ENCODE measurements around the gene AUTS2.
"Not testable (repeated sequence)": the region's sequence is repeated elsewhere in the genome, so short reads cannot be mapped to it uniquely, and the experiment has no call there.

Gene AUTS2

DNA sequence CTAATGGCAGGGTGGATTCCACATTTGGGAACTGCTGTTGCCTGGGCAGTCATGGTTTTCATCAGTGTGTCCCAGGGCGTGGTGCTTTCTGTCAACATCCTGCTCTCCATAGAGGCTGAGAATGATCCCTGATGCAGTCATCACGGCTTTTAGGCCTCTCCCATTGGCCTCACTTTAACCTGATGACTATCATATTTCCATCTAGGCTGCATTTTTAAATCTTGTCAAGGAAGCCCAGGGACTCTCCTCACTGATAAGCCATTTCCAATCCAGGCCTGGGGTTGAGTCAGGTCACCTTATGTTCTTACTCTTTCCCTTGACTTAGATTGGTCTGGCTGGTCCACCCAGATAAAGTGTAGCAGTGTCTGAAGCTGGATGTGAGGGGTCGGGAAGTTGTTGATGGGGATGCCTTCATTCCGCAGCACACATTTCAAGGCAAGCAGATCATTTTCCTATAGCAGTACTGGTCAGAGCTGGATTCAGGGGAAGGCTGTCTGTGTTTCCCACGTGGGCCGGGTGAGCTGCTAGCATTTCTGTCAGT, 177.0 kb downstream of the AUTS2 start:
- Histone ChIP-seq H3K4me1 (ENCODE audit: control insufficient read depth in 2 of 2, insufficient read depth in 2 of 2, low read length in 2 of 2) (no peaks in the 10 kb centered on the region), H3K27me3 (ENCODE audit: control insufficient read depth in 2 of 2, insufficient read depth in 2 of 2, low read length in 2 of 2) (no peaks in the 10 kb centered on the region), H3K9me3 (ENCODE audit: control insufficient read depth in 2 of 2, low read length in 2 of 2) (no peaks in the 10 kb centered on the region), H3K9ac (ENCODE audit: low read depth in 1 of 2, low read length in 2 of 2) (no peak overlapping the region), H3K27ac (ENCODE audit: low read depth in 2 of 2, low read length in 2 of 2) (no peak overlapping the region), H3K36me3 (ENCODE audit: control insufficient read depth in 2 of 2, insufficient read depth in 2 of 2, low read length in 2 of 2) (no peaks in the 10 kb centered on the region), H3K4me3 (ENCODE audit: low read length in 2 of 2) (no peak overlapping the region)

GRCh38 chr7:69776611-69777010, 178.3 kb downstream of the AUTS2 start:
- no peaks in the 10 kb centered on the region for H3K27me3 ChIP-seq (ENCODE audit: control insufficient read depth in 2 of 2, insufficient read depth in 2 of 2, low read length in 2 of 2)
- no peak overlapping the region for H3K9ac ChIP-seq (ENCODE audit: low read depth in 1 of 2, low read length in 2 of 2)
- H3K36me3 ChIP-seq (ENCODE audit: control insufficient read depth in 2 of 2, insufficient read depth in 2 of 2, low read length in 2 of 2), result no peaks in the 10 kb centered on the region
- H3K4me3 ChIP-seq (ENCODE audit: low read length in 2 of 2), result no peak overlapping the region
- H3K27ac ChIP-seq (ENCODE audit: low read depth in 2 of 2, low read length in 2 of 2), result no peak overlapping the region
- H3K9me3 ChIP-seq (ENCODE audit: control insufficient read depth in 2 of 2, low read length in 2 of 2), result no peaks in the 10 kb centered on the region
- H3K4me1 ChIP-seq (ENCODE audit: control insufficient read depth in 2 of 2, insufficient read depth in 2 of 2, low read length in 2 of 2), result no peaks in the 10 kb centered on the region

DNA sequence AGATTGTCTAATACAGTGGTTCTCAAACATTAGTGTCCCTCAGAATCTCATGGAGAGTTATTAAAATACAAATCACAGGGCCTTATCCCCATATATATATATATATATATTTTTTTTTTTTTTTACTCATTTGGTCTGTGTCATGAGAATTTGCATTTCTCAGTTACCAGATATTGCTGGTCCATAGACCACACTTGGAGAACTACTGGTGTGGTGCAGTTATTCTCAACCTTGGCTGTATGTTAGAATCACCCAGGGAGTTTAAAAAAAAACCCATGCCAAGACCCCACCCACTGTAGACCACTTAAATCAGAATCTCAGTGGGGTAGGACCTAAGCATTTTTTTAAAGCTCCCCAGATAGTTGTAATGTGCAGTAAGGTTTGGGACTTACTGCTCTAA, 179.9 kb downstream of the AUTS2 start:
- no peaks in the 10 kb centered on the region for H3K9me3 ChIP-seq (ENCODE audit: control insufficient read depth in 2 of 2, low read length in 2 of 2)
- no peak overlapping the region for H3K4me3 ChIP-seq (ENCODE audit: low read length in 2 of 2)
- H3K36me3 ChIP-seq (ENCODE audit: control insufficient read depth in 2 of 2, insufficient read depth in 2 of 2, low read length in 2 of 2), result no peaks in the 10 kb centered on the region
- H3K27ac ChIP-seq (ENCODE audit: low read depth in 2 of 2, low read length in 2 of 2), result no peak overlapping the region
- H3K4me1 ChIP-seq (ENCODE audit: control insufficient read depth in 2 of 2, insufficient read depth in 2 of 2, low read length in 2 of 2), result no peaks in the 10 kb centered on the region
- no peak overlapping the region for H3K9ac ChIP-seq (ENCODE audit: low read depth in 1 of 2, low read length in 2 of 2)
- no peaks in the 10 kb centered on the region for H3K27me3 ChIP-seq (ENCODE audit: control insufficient read depth in 2 of 2, insufficient read depth in 2 of 2, low read length in 2 of 2)

- H3K27me3 ChIP-seq (ENCODE audit: control insufficient read depth in 2 of 2, insufficient read depth in 2 of 2, low read length in 2 of 2), result no peaks in the 10 kb centered on the region
- H3K36me3 ChIP-seq (ENCODE audit: control insufficient read depth in 2 of 2, insufficient read depth in 2 of 2, low read length in 2 of 2), result no peaks in the 10 kb centered on the region
- no peaks in the 10 kb centered on the region for H3K9me3 ChIP-seq (ENCODE audit: control insufficient read depth in 2 of 2, low read length in 2 of 2)
- H3K9ac ChIP-seq (ENCODE audit: low read depth in 1 of 2, low read length in 2 of 2), result no peak overlapping the region
- H3K4me1 ChIP-seq (ENCODE audit: control insufficient read depth in 2 of 2, insufficient read depth in 2 of 2, low read length in 2 of 2), result no peaks in the 10 kb centered on the region
- H3K27ac ChIP-seq (ENCODE audit: low read depth in 2 of 2, low read length in 2 of 2), result no peak overlapping the region
- H3K4me3 ChIP-seq (ENCODE audit: low read length in 2 of 2), result no peak overlapping the region
Measured at GRCh38 chr7:69780379-69780778, 182.1 kb downstream of the AUTS2 start.

- H3K27ac ChIP-seq (ENCODE audit: low read depth in 2 of 2, low read length in 2 of 2), result no peak overlapping the region
- H3K36me3 ChIP-seq (ENCODE audit: control insufficient read depth in 2 of 2, insufficient read depth in 2 of 2, low read length in 2 of 2), result no peaks in the 10 kb centered on the region
- H3K27me3 ChIP-seq (ENCODE audit: control insufficient read depth in 2 of 2, insufficient read depth in 2 of 2, low read length in 2 of 2), result no peaks in the 10 kb centered on the region
- no peaks in the 10 kb centered on the region for H3K9me3 ChIP-seq (ENCODE audit: control insufficient read depth in 2 of 2, low read length in 2 of 2)
- H3K4me1 ChIP-seq (ENCODE audit: control insufficient read depth in 2 of 2, insufficient read depth in 2 of 2, low read length in 2 of 2), result no peaks in the 10 kb centered on the region
- H3K9ac ChIP-seq (ENCODE audit: low read depth in 1 of 2, low read length in 2 of 2), result no peak overlapping the region
- H3K4me3 ChIP-seq (ENCODE audit: low read length in 2 of 2), result no peak overlapping the region
Measured at GRCh38 chr7:69781412-69781846, 183.2 kb downstream of the AUTS2 start.

GRCh38 chr7:69782917-69783684, 184.8 kb downstream of the AUTS2 start:
- Histone ChIP-seq H3K9ac (ENCODE audit: low read depth in 1 of 2, low read length in 2 of 2) (no peak overlapping the region), H3K9me3 (ENCODE audit: control insufficient read depth in 2 of 2, low read length in 2 of 2) (no peaks in the 10 kb centered on the region), H3K36me3 (ENCODE audit: control insufficient read depth in 2 of 2, insufficient read depth in 2 of 2, low read length in 2 of 2) (no peaks in the 10 kb centered on the region), H3K4me1 (ENCODE audit: control insufficient read depth in 2 of 2, insufficient read depth in 2 of 2, low read length in 2 of 2) (no peaks in the 10 kb centered on the region), H3K27ac (ENCODE audit: low read depth in 2 of 2, low read length in 2 of 2) (no peak overlapping the region), H3K27me3 (ENCODE audit: control insufficient read depth in 2 of 2, insufficient read depth in 2 of 2, low read length in 2 of 2) (no peaks in the 10 kb centered on the region), H3K4me3 (ENCODE audit: low read length in 2 of 2) (no peak overlapping the region)

DNA sequence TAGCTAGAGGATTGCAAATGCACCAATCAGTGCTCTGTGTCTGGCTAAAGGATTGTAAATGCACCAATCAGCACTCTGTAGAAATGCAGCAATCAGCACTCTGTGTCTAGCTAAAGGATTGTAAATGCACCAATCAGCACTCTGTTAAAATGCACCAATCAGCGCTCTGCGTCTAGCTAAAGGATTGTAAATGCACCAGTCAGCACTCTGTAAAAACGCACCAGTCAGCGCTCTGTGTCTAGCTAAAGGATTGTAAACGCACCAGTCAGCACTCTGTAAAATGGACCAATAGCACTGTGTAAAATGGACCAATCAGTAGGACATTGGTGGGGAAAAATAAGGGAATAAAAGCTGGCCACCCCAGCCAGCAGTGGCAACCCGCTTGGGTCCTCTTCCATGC, 187.9 kb downstream of the AUTS2 start:
- not testable (repeated sequence) for H3K36me3 ChIP-seq (ENCODE audit: control insufficient read depth in 2 of 2, insufficient read depth in 2 of 2, low read length in 2 of 2)

DNA sequence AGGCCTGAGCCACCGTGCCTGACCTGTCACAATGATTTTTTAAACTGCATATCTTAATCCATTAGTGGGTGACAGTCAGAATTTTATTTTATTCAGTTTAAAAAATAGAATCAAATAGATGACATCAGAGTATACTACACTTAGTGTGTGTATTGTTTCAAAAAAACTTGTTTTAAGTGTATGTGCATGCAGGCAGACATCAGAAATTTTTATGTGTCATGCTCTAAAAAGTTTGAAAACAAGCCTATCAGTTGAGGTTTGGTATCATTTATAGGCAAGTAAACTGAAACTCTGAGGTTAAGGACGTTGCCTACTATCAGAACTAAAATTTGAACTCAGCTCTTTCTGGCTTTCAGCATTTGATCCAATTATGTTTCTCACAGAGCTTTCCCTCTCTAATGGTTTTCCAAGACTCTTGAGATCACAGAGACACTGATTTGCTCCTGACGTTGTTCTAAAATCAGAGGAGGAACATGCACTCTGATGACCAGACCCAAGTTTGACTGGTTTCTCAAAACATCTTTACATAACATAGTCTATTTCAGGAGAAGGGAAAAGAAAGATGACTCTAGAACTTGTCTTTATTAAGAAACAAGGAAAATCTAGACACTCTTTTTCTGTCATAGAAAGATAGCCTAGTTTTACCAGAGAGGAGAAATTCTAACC, 188.6 kb downstream of the AUTS2 start:
- Histone ChIP-seq H3K9me3 (ENCODE audit: control insufficient read depth in 2 of 2, low read length in 2 of 2) (no peaks in the 10 kb centered on the region), H3K4me3 (ENCODE audit: low read length in 2 of 2) (no peak overlapping the region), H3K4me1 (ENCODE audit: control insufficient read depth in 2 of 2, insufficient read depth in 2 of 2, low read length in 2 of 2) (no peaks in the 10 kb centered on the region), H3K9ac (ENCODE audit: low read depth in 1 of 2, low read length in 2 of 2) (no peak overlapping the region), H3K27me3 (ENCODE audit: control insufficient read depth in 2 of 2, insufficient read depth in 2 of 2, low read length in 2 of 2) (no peaks in the 10 kb centered on the region), H3K36me3 (ENCODE audit: control insufficient read depth in 2 of 2, insufficient read depth in 2 of 2, low read length in 2 of 2) (no peaks in the 10 kb centered on the region), H3K27ac (ENCODE audit: low read depth in 2 of 2, low read length in 2 of 2) (no peak overlapping the region)

More for the DNA sequence above, 187.9 kb downstream of the AUTS2 start:
- not testable (repeated sequence) for H3K9ac ChIP-seq (ENCODE audit: low read depth in 1 of 2, low read length in 2 of 2); H3K4me1 ChIP-seq (ENCODE audit: control insufficient read depth in 2 of 2, insufficient read depth in 2 of 2, low read length in 2 of 2); H3K27me3 ChIP-seq (ENCODE audit: control insufficient read depth in 2 of 2, insufficient read depth in 2 of 2, low read length in 2 of 2); H3K27ac ChIP-seq (ENCODE audit: low read depth in 2 of 2, low read length in 2 of 2); H3K9me3 ChIP-seq (ENCODE audit: control insufficient read depth in 2 of 2, low read length in 2 of 2); H3K4me3 ChIP-seq (ENCODE audit: low read length in 2 of 2)

DNA sequence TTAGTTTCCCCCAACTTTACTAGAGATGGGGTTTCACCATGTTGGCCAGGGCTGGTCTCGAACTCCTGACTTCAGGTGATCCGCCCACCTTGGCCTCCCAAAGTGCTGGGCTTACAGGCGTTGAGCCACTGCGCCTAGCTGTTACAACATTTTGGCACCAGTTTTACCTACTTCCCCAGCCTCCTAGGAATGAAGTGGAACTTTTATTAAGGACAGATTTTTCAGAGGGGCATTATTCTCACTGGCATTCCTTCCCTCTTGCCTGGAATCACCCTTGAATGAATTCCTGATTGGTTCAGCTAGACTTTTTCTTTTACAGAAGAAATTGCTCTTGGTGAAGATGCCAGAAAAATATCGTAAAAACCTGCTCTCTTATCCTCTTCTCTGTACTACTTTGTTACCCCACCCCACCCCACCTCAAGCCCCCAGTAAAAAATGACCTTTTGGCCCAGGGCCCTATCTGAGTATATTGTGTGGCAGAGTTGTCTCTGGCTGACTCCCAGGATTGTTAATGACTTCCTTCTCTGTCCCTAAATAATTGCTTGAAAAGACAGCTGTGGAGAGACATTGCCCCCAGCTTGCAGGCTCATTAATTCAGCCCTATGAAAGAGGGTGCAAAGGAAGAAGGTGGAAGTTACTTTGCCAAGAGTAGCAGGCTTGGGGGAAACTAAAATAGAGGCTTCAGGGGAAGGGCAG, 189.6 kb downstream of the AUTS2 start:
- no peaks in the 10 kb centered on the region for H3K4me1 ChIP-seq (ENCODE audit: control insufficient read depth in 2 of 2, insufficient read depth in 2 of 2, low read length in 2 of 2)
- H3K9me3 ChIP-seq (ENCODE audit: control insufficient read depth in 2 of 2, low read length in 2 of 2), result no peaks in the 10 kb centered on the region
- H3K4me3 ChIP-seq (ENCODE audit: low read length in 2 of 2), result no peak overlapping the region
- H3K36me3 ChIP-seq (ENCODE audit: control insufficient read depth in 2 of 2, insufficient read depth in 2 of 2, low read length in 2 of 2), result no peaks in the 10 kb centered on the region
- H3K27ac ChIP-seq (ENCODE audit: low read depth in 2 of 2, low read length in 2 of 2), result no peak overlapping the region
- H3K9ac ChIP-seq (ENCODE audit: low read depth in 1 of 2, low read length in 2 of 2), result no peak overlapping the region
- no peaks in the 10 kb centered on the region for H3K27me3 ChIP-seq (ENCODE audit: control insufficient read depth in 2 of 2, insufficient read depth in 2 of 2, low read length in 2 of 2)

DNA sequence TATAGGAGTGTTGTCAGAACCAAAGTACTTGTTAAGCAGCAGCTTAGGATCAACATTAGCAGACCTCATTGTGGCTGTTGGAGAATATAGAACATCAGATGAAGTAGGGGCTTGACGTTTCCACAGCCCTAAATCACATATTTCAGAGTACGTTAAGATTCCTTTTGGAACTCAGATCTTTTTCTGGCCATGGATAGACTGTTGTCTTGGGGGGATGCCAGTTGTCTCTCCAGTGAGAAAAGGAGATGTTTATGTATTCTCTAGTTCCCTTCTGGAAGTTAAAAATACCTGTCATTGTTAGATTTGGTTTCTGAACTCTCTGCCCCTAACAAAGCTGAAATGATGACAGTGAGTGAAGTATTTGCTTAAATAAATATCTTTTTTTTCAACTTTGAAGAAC, 191.3 kb downstream of the AUTS2 start:
- no peaks in the 10 kb centered on the region for H3K4me1 ChIP-seq (ENCODE audit: control insufficient read depth in 2 of 2, insufficient read depth in 2 of 2, low read length in 2 of 2)
- no peaks in the 10 kb centered on the region for H3K9me3 ChIP-seq (ENCODE audit: control insufficient read depth in 2 of 2, low read length in 2 of 2)
- no peaks in the 10 kb centered on the region for H3K27me3 ChIP-seq (ENCODE audit: control insufficient read depth in 2 of 2, insufficient read depth in 2 of 2, low read length in 2 of 2)
- H3K9ac ChIP-seq (ENCODE audit: low read depth in 1 of 2, low read length in 2 of 2), result no peak overlapping the region
- H3K36me3 ChIP-seq (ENCODE audit: control insufficient read depth in 2 of 2, insufficient read depth in 2 of 2, low read length in 2 of 2), result no peaks in the 10 kb centered on the region
- no peak overlapping the region for H3K27ac ChIP-seq (ENCODE audit: low read depth in 2 of 2, low read length in 2 of 2)
- H3K4me3 ChIP-seq (ENCODE audit: low read length in 2 of 2), result no peak overlapping the region

Measured in mucosa of rectum (tissue), 2 donors.